Measurements from ENCODE around the gene AGXT.

AGXT gene

DNA sequence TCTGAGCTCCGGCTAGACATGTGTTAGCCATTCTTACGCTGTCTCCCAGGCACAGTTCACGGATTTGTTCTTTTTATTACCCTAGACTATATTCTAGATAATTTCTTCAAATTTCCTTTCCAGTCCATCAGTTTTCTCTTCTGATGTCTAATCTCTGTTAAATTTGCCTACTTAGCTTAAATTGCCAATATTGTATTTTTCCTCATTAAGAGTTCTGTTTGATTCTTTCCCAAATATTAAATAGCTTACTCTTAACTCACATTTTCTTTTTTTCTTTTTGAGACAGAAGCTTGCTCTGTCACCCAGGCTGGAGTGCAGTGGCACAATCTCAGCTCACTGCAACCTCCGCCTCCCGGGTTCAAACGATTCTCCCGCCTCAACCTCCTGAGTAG lies 58.8 kb downstream of the AGXT start:
- DNase-seq (ENCODE audit: low read depth in 2 of 2), result no peak

DNA sequence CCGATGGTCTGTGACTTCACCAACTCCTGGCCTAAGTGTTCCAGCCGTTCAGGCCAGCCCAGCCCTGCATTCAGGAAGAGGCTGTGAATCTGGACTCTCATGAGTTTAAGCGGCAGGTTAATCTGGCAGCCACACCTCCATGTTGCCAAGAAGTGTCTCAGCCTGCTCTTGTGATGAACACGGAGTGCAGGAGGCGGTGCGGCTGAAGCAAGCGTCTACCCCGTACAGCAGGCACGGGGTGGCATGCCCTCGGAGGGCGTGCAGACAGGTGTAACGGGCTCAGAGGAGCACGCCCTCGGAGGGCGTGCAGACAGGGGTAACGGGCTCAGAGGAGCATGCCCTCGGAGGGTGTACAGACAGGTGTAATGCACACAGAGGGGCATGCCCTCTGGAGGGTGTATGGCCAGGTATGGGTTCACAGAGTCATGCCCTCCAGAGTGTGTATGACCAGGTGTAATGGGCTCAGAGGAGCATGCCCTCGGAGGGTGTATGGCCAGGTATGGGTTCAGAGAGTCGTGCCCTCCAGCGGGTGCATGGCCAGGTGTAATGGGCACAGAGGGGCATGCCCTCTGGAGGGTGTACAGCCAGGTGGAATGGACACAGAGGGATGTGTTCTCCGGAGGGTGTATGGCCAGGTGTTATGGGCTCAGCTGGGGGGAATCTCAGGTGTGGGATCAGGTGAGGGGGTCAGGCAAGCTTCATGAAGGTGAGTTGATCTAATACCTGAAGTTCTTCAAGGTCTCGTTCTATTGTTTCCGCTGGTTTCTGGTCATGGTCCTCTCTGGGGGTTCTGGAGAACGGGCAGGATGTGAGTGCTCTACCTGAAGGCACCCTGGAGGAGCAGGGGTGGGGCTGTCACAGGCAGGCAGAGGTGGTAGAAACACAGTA lies 60.1 kb downstream of the AGXT start:
- no peak for DNase-seq (ENCODE audit: low read depth in 2 of 2)

DNA sequence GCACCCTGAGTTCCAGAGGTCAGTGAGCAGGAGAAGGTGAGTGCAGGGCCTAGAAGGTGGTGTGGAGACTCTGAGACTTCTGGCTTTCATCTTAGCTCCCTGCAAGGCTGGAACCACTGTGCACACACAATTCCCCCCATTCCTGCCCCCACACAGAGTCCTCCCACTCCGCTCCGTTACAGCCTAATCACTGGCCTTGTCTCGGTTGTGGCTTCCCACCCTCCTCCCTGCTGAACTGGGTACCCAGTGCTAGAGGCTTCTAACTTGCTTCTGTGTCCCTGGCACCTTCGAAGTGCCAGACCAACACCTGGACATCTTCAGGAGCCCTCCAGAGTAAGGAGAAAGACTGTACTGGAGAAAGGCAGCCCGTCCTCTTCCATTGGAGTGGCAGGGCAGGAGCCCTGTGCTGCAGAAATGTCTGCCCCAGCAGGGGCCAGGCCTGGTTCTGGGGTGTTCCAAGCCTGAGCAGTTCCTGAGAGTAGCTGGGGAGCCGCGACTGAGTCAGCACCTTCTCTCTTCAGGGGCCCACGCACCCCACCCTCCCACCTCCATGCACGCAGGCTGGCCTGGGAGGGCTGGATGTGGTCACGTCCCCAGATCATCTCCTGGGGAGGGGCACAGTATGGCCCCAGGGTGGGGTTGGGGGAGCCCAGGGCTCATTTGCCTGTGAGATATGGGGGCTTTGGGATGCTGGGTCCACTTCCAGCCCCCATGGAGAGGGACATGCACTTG lies 60.9 kb downstream of the AGXT start:
- DNase-seq (ENCODE audit: low read depth in 2 of 2), result no peak

All from stimulated activated CD4-positive, alpha-beta T cell treated with anti-CD3 and anti-CD28 coated beads, Interleukin-1b, Interleukin-23, amount 100 ng/mL, for 4 hours (primary cell).